ENCODE measurements around the gene TBC1D19.
"Not testable (repeated sequence)": the region's sequence is repeated elsewhere in the genome, so short reads cannot be mapped to it uniquely, and the experiment has no call there.

The TBC1D19 gene

GRCh38 chr4:26596843-26597242 is 13.0 kb downstream of the TBC1D19 start:
- no peak for DNase-seq

- DNase-seq, result no peak
Measured at GRCh38 chr4:26601204-26601603, 17.3 kb downstream of the TBC1D19 start.

DNA sequence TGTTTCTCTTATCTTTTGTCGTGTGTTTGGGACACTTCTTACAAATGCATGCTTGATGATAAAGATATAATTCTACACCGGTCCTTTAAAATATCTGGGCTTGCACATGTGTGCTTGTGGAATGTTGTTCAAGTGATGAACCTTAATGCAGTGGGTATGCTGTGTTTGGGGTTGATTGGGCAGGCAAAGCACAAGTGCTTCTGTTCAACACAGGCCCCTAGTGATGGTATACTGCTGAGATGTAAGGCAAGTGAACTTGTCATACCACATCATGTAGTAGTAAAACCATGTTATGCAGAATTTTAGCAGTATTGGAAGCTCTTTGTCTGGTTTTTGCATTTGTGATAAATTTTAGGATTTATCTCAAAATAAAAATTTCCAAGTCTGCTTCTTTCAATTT is 23.9 kb downstream of the TBC1D19 start:
- no peak for DNase-seq

- no peak for DNase-seq
Measured at GRCh38 chr4:26609391-26609790, 25.5 kb downstream of the TBC1D19 start.

DNA sequence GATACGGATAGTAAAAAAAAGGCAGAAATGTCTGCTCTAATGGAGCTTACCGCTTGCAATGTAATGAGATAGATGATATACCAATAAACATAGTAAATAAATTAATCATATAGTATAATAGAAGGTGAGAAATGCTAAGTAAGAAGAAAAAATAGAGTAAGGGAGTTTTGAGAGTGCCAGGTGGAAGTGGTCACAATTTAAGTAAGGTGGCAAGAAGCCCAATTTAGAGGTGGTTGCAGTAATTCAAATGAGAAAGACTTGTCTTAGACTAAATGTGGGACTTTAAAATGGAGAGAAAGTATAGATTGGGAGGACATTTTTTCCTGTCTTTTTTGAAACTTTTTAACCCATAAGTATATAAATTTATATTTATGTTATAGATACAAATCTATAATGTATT is 26.0 kb downstream of the TBC1D19 start:
- no peak for DNase-seq

GRCh38 chr4:26611372-26611771 is 27.5 kb downstream of the TBC1D19 start:
- DNase-seq, result no peak

DNA sequence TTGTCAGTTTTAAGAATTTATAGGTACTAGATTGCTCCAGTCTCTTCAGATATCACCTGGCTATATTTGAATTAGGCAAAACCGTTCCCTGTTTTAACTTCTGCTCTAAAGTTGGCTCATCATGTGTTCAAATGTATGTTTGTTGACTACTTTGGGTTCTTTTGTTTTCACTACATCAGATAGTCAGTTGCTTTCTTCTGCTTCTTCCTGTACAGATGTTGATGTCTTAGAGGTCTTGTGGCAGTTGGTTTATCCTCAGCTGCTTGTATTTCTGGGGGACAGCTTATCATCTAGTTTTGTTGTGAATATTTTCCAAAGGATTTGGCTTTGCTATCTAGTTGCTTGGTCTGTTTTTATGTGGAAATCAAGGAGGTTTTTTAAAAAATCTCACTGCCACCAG is 28.0 kb downstream of the TBC1D19 start:
- no peak for DNase-seq

GRCh38 chr4:26613237-26613636 is 29.4 kb downstream of the TBC1D19 start:
- no peak for DNase-seq

- DNase-seq, result no peak
Measured at GRCh38 chr4:26613735-26614134, 29.9 kb downstream of the TBC1D19 start.

DNA sequence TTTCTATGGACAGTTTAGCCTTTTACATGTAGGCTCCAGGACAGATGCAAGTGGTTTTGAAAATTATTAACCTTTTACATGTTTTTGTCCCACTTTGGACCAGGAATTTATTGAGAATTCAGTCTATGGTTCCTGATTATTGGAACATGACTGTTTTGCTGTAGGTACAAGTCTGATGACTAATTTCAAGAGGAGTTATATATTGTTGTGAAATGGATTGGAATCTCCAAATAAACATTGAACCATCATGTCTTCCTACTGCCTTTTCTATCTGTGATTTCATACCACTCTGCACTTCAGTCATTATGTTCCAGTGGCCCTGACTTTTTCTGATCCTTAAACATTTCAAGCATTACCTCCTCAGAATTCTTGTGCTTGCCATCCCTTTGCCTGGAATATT is 35.9 kb downstream of the TBC1D19 start:
- peak; percentile 31 for DNase-seq

- no peak for DNase-seq
Measured at GRCh38 chr4:26621366-26621765, 37.5 kb downstream of the TBC1D19 start.

- no peak for DNase-seq
Measured at GRCh38 chr4:26622913-26623312, 39.0 kb downstream of the TBC1D19 start.

DNA sequence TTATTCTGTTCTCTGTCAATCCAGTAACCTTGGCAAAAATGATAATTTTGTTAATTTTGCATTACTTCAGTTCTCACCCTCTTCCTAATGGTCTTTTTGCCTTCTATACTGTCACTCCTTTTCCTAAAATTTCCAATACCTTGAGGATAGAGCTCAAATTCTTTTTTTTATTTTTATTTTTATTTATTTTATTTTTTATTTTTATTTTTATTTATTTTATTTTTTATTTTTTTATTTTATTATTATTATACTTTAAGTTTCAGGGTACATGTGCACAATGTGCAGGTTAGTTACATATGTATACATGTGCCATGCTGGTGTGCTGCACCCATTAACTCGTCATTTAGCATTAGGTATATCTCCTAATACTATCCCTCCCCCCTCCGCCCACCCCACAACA is 42.8 kb downstream of the TBC1D19 start:
- DNase-seq, result not testable (repeated sequence)

DNA sequence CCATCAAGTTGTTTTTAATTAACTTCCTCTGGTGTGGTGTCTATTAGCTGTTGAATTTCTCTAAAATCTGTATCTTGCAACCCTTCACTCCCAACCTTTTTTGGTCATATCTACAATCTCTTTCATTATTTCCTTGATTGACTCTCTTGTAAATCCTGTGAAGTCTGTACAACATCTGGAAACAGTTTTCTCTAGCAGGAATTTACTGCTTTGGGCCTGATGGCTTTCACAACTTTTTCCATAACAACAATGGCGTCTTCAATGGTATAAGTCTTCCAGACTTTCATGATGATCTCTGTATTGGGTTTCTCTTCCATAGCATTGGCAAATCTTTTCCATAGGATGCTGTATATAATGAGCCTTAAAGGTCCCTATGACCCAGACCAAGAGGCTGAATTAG is 49.0 kb downstream of the TBC1D19 start:
- DNase-seq, result no peak

DNA sequence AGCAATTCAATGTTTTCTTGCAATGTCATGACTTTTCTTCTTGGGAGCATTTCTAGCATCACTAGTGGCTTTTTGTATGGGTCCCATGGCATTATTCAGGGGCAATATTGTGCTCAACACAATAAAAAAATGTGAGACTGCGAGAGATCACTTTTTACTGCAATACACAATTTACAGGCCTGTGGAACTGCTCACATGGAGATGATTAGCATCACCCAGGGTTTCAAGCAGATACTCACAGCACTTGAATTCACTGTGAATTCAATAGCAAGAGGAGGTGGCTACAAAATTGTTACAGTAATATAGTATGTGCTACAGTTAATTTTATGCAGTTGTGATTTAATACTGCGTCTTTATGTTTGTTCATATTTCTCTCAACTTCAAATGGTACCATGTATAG is 50.4 kb downstream of the TBC1D19 start:
- no peak for DNase-seq

DNA sequence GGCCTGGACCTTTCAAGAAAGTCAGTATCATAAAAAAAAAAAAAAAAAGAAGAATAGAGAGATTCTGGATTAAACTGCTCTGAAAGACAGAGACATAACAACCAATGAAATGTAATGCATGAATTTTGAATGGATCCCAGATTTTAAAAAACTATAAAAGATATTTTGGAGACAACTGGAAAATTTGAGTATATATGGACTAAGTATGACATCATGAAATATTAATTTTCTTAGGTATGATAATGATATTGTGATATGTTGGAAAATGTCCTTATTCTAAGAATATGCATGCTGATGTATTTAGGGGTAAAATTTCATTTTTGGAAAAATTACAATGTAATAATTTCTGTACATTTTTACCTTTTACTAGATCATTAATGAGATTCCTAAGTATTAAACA is 52.6 kb downstream of the TBC1D19 start:
- DNase-seq, result no peak

GRCh38 chr4:26640639-26641038 is 56.8 kb downstream of the TBC1D19 start:
- not testable (repeated sequence) for DNase-seq

DNA sequence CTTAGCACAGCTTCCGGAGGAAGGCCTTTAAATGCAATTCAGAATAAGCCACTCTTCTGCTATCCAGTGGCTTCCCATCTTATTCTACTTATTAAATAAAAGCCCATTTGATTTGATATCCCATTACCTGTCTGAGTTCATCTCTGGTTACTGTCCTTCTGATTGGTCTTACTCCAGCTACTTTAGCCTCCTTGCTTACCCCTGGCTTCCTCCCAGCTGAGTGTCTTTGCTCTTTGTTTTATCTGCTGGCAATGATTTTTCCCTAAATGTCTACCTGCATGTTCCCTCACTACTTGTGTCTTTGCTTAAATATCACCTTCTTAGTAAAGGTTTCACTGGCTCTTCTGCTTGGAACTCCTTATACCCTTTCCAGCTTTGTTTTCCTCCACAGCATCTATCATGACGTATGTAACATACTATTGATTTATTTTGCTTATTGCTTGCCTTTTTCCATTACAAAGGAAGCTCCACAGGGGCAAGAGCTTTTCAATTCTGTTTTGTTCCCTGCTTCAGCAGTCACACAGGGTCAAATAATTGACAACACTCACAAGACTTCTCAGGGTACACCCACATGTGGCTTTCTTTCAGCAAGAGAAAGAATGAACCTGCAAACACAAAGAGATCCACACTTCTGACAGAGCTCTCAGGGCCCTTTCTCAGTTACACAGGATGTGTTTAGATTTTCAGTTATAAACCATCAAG is 63.8 kb downstream of the TBC1D19 start:
- DNase-seq, result no peak

DNA sequence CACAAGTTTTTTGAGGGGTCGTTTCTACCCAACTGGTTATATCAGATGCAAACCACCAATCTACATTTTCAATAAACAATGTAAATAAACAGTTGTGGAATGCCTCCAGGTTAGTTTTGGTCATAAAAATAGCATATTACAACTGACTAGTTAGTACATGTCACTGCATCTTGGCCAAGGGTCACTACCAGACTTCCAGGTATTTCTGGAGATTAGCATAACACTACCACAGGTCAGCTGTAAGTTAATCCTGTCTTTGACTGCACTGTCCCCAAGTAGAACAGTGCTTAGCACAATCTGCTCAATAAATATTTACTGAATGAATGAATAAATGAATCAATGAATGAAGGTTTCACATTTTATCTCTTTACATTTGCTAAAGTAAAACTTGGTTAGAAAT is 64.4 kb downstream of the TBC1D19 start:
- DNase-seq, result no peak

- no peak for DNase-seq
Measured at GRCh38 chr4:26660261-26660660, 76.4 kb downstream of the TBC1D19 start.

DNA sequence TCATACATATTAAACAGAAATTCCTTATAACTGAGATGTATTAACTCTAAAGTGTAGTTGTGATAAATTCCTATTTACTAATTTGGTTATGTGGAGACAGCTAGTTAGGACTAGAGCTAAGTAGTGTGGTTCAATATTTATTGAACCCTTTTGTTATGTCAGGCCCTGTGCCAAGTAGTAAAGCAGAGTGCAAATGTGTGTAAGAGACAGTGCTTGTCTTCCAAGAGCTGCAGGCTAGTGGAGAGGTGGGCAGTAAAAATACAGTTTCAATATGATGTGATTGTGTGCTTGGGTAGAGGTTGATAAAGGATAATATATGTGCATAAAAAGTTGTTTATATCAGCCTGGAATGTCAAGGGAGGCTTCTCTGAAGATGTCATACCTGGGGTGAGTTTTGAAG is 80.0 kb downstream of the TBC1D19 start:
- no peak for DNase-seq

DNA sequence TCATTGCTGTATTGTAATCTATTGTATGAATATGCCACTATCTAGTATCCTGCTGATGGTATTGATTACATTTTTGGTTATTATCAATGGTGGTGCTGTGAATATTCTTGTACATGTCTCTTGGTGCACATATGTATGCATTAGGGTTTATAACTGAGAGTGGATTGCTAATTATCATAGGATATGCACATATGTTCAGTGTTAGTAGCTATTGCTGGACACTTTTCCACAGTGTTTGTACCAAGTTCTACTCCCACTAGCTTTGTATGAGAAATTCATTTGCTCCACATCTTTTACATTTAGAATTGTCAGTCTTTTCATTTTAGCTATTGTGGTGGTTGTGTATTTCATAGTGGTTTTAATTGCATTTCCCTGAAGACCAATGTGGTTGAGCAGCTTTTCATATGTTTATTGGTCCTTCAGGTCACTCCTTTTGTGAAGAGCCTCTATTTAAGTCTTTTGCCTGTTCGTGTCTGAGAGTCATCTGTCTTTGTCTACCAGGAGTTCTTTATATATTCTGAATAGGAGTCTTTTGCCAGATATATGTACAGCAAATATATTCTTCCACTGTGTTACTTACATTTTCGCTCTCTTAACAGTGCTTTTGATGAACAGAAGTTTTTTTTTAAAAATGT is 87.1 kb downstream of the TBC1D19 start:
- DNase-seq, result no peak

DNA sequence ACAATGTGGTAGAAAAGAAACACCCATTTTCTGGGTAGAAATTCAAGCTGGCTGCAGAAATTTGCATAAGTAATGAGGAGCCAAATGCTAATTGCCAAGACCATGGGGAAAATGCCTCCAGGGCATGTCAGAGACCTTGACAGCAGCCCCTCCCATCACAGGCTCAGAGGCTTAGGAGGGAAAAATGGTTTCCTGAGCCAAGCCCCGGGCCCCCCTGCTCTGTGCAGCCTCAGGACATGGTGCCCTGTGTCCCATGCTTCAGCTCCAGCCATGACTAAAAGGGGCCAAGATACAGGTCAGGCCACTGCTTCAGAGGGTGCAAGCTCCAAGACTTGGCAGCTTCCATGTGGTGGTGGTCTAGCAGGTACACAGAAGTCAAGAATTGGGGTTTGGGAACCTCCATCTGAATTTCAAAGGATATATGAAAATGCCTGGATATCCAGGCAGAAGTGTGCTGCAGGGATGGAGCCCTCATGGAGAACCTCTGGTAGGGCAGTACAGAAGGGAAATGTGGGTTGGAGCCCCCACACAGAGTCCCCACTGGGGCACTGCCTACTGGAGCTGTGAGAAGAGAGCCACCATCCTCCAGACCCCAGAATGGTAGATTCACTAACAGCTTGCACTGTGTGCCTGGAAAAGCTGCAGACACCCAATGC is 95.3 kb downstream of the TBC1D19 start:
- DNase-seq, result not testable (repeated sequence)

DNA sequence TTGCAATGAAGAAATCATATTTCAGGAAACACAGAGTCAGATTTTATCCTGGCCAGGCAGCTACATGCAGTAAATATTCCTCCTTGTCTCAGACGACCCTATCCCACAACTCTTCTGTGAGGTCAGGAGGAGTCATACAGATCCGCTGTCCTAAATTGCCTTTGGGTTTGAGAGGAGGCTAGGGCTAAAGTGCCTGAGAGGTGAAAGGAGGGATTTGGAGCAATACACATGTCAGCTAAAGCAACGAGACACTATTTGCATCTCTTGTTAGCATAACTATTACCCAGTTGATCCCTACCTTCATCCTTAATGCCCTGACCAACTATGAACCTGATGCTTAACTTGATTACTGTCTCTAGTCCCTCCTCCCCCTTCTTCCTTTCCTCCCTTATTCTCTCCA is 98.6 kb downstream of the TBC1D19 start:
- no peak for DNase-seq
